GM10248 (cell line): Measurements from ENCODE around the gene SLC1A4.
"Not testable (repeated sequence)": the region's sequence is repeated elsewhere in the genome, so short reads cannot be mapped to it uniquely, and the experiment has no call there.

Source experiments
- CTCF ChIA-PET: fragments of 300-600 bp; sonication (Branson Sonifier 250); formaldehyde crosslinking; extraction: SDS; loops from one replicate; lab custom pipeline; 2021; ENCODE audit warnings: antibody characterized with exemption; lab: Yijun Ruan, JAX
- POLR2A ChIA-PET: fragments of 350-650 bp; sonication (Branson Sonifier 250); formaldehyde crosslinking; extraction: SDS; loops from one replicate; lab custom pipeline; 2020; ENCODE audit warnings: antibody characterized with exemption; lab: Yijun Ruan, JAX
- DNase-seq: peaks from one replicate; pipeline ENCODE4 v3.0.0; 2012; ENCODE audit errors: extremely low spot score
- TF ChIP-seq, protein P1 (sequence below): IDR thresholded peaks from 2 replicates; pipeline ENCODE4 v1.5.1; 2012; ENCODE audit warnings: mild to moderate bottlenecking, low read depth; ENCODE audit errors: extremely low read depth, missing control alignments, control extremely low read depth

SLC1A4 gene

DNA sequence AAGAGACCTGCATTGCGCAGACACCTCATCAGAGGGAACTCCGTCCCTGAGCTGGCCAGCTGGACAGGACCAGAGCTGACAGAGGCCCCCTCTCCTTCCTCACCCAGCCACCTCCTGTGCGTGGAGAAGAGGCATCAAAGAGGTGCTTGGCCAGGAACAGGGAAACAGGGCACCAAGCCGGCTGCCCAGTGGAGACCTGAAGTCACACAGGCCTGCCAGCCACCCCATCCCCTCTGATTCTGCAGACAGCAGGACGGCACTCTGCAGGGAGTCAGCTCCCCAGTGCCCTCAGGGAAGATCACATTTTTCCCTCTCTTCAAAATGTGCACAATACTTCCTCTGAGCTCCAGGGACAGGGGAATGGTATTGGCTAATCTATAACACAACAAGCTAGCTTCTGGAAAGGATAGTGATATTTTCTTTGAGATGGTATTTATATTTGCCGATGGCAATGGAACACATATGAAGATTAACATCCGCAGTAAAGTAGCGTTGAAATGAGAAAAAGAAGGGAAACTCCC is 30.5 kb downstream of the SLC1A4 start:
- no peak for DNase-seq
- ChIA-PET CTCF (interaction anchor here (1.1 to 1.5 kb wide), 4 partner anchors 10 to 102 kb away, joined by 3 to 5 read pairs (median 4); no protein-coding TSS in a partner anchor), POLR2A (no interaction called here)
- TF ChIP-seq, protein P1, sequence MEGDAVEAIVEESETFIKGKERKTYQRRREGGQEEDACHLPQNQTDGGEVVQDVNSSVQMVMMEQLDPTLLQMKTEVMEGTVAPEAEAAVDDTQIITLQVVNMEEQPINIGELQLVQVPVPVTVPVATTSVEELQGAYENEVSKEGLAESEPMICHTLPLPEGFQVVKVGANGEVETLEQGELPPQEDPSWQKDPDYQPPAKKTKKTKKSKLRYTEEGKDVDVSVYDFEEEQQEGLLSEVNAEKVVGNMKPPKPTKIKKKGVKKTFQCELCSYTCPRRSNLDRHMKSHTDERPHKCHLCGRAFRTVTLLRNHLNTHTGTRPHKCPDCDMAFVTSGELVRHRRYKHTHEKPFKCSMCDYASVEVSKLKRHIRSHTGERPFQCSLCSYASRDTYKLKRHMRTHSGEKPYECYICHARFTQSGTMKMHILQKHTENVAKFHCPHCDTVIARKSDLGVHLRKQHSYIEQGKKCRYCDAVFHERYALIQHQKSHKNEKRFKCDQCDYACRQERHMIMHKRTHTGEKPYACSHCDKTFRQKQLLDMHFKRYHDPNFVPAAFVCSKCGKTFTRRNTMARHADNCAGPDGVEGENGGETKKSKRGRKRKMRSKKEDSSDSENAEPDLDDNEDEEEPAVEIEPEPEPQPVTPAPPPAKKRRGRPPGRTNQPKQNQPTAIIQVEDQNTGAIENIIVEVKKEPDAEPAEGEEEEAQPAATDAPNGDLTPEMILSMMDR: no peak

GRCh38 chr2:65020251-65020650 is 31.1 kb downstream of the SLC1A4 start:
- POLR2A ChIA-PET, DNase-seq: not testable (repeated sequence)
- CTCF ChIA-PET: interaction anchor here (1.1 to 1.8 kb wide), 5 partner anchors 11 to 102 kb away, joined by 3 to 5 read pairs (median 4); no protein-coding TSS in a partner anchor

GRCh38 chr2:65020943-65021528 is 31.8 kb downstream of the SLC1A4 start:
- ChIA-PET CTCF (interaction anchor here (1.3 to 1.8 kb wide), 2 partner anchors 10 to 22 kb away, joined by 4 read pairs; no protein-coding TSS in a partner anchor), POLR2A (interaction anchor here (0.6 kb wide), 1 partner anchor 206 kb away, joined by 3 read pairs; the partner anchor contains the start of gene ACTR2)
- no peak for DNase-seq
- TF ChIP-seq, protein P1: no peak

DNA sequence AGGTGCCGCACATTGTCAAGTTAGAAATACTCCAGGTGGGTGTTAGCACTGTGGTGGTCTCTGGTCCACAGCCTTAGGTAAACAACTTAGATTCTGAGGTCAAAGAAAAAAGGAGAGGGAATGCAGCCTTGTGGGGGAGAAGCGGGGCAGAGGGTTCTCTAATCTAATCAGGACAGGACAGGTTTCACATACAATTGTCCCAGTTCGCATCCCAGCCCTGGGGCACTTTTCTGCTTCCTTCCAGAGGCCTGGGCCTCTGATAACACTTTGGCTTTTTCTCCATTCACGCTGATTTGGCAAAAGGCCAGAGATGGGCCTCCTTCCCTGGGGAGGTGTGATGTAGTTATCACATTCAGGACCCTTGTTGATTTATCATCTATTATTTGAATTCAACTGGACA is 32.5 kb downstream of the SLC1A4 start:
- TF ChIP-seq, protein P1: no peak
- POLR2A ChIA-PET: interaction anchor here (0.6 kb wide), 1 partner anchor 206 kb away, joined by 3 read pairs; the partner anchor contains the start of gene ACTR2
- no peak for DNase-seq
- CTCF ChIA-PET: interaction anchor here (1.3 to 1.8 kb wide), 2 partner anchors 10 to 22 kb away, joined by 4 read pairs; no protein-coding TSS in a partner anchor

DNA sequence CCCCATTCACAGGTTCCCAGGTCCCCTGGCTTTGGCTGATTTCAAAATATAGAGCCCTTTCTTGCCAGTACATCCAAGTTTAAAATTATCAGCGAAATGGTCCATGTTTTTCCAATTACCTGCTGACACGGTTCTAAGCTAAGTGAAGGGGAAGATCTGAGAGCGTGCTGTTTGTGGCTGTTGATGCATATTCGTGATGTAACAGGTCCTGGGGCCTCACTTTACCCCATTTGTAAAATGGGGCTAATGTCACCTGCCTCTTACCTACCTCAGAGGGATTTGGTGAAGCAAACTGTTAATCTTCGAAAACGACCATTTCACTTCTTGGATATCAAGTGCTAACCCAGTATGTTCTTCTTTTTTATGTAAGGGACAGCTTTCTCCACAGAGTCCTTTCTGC is 33.0 kb downstream of the SLC1A4 start:
- ChIA-PET POLR2A (no interaction called here), CTCF (interaction anchor here (1.5 to 1.6 kb wide), 2 partner anchors 15 to 33 kb away, joined by 3 to 5 read pairs; partner anchors contain the start of gene CEP68)
- no peak for DNase-seq
- TF ChIP-seq, protein P1: no peak

GRCh38 chr2:65023742-65024141 is 34.5 kb downstream of the SLC1A4 start:
- DNase-seq: no peak
- TF ChIP-seq, protein P1: no peak
- CTCF ChIA-PET: interaction anchor here (0.9 to 2.0 kb wide), 6 partner anchors 14 to 106 kb away, joined by 3 to 6 read pairs (median 4); partner anchors contain the start of gene CEP68
- POLR2A ChIA-PET: interaction anchor here (0.7 kb wide), 1 partner anchor 32 kb away, joined by 3 read pairs; the partner anchor contains the start of gene CEP68
